Thyroid gland (tissue), 4 donors: ENCODE measurements around the gene TPT1. TPM values are rescaled to one million over a fixed set of nuclear protein-coding genes. Genes with fewer than 3 reads are reported as not detected.
"Not testable (repeated sequence)": the region's sequence is repeated elsewhere in the genome, so short reads cannot be mapped to it uniquely, and the experiment has no call there.

Experiments used
- DNase-seq, 2 donors: peaks; one replicate each; pipeline ENCODE4 v3.0.0-alpha.2; 2019
- H3K27ac ChIP-seq, 3 donors: fragments of 200-600 bp; sonication (generic); 1 replicate in 2 of 3; 2 replicates in 1 of 3; pipeline ENCODE4 v1.5.1; 2016 to 2019; ENCODE audit warnings: mild to moderate bottlenecking in 1 of 3, moderate library complexity in 1 of 3
- H3K27me3 ChIP-seq: fragments of 200-600 bp; sonication (generic); one replicate; pipeline ENCODE4 v1.5.1; 2019
- H3K36me3 ChIP-seq, 2 donors: fragments of 200-600 bp; sonication (generic); one replicate each; pipeline ENCODE4 v1.5.1; 2016 to 2019
- H3K4me1 ChIP-seq, 2 donors: fragments of 200-600 bp; sonication (generic); one replicate each; pipeline ENCODE4 v1.5.1; 2017 to 2019
- H3K4me3 ChIP-seq, 3 donors: fragments of 200-600 bp; sonication (generic); replicated peaks in 1 of 3; 1 replicate in 2 of 3; 2 replicates in 1 of 3; pipeline ENCODE4 v1.5.1; 2016; ENCODE audit warnings: mild to moderate bottlenecking in 1 of 3
- H3K9me3 ChIP-seq: fragments of 200-600 bp; sonication (generic); one replicate; pipeline ENCODE4 v1.5.1; 2017
- CTCF ChIP-seq, 6 experiments: fragments of 200-600 bp in 3 of 6; fragments of 450-650 bp in 3 of 6; sonication (generic) in 3 of 6; IDR thresholded peaks; one replicate each; pipeline ENCODE4 v1.5.1; 2016 to 2019; ENCODE audit warnings: antibody characterized with exemption in 6 of 6, mild to moderate bottlenecking in 2 of 6, inconsistent platforms in 1 of 6, moderate library complexity in 1 of 6
- POLR2A ChIP-seq, 2 donors: fragments of 450-650 bp; IDR thresholded peaks; one replicate each; pipeline ENCODE4 v1.6.1; 2017; ENCODE audit warnings: antibody characterized with exemption in 2 of 2, mild to moderate bottlenecking in 2 of 2, moderate library complexity in 1 of 2
- WGBS, 2 donors: methylation state at CpG; one replicate each; pipeline ENCODE4 v1.1.5; 2017; 5-methylcytosine and 5-hydroxymethylcytosine counted together
- intact Hi-C: fragments of 100-400 bp; cut with DNase I; formaldehyde crosslinking; loops from one replicate; pipeline ENCODE4 v1.15.1; 2023
- total RNA-seq, 4 donors: library from RNA; depleted of rRNA; stranded (reverse); fragments of >200 nt; gene quantifications; one replicate each; pipeline ENCODE4 v1.2.3, GENCODE V29; 2016

The TPT1 gene
- total RNA-seq, result 1,000 to 10,000 TPM; 2,350 to 4,169 (median 2,632) TPM

- WGBS, 2 donors, result 2 to 3% methylated on average over 9 to 17 of the region's 67 CpGs
- Histone ChIP-seq H3K36me3 (peaks cover 40 to 41% of the 10 kb centered on the region in 2 donors), H3K4me3 (peak within 1 kb of the TSS; percentile 57 to 99 (median 89)), H3K9me3 (no peaks in the 10 kb centered on the region), H3K4me1 (peaks cover 19 to 40% of the 10 kb centered on the region in 2 donors), H3K27ac (peak within 1 kb of the TSS; percentile 99 to 100 (median 100)), H3K27me3 (no peaks in the 10 kb centered on the region)
- intact Hi-C loops, result loop anchor here (10.0 kb wide), 2 partner anchors 74 to 124 kb away; partner anchors contain the start of genes COG3 and SLC25A30
- TF ChIP-seq CTCF (IDR thresholded peaks at IDR 0.05), result peak in 1 of 6 experiments; percentile 2
- TF ChIP-seq POLR2A (IDR thresholded peaks at IDR 0.05), result peak; percentile 94 to 95
- peak; percentile 99 for DNase-seq
Observed at GRCh38 chr13:45341034-45341798, at the start of gene TPT1. Gene TPT1 (minus strand): TSS chr13:45341183. CDS start chr13:45341069, 114 bp downstream.

- not testable (repeated sequence) for H3K27ac ChIP-seq, H3K36me3 ChIP-seq
- whole genome bisulfite sequencing, 2 donors, result 94 to 97% methylated on average over 9 of the region's 9 CpGs
Observed at GRCh38 chr13:45390348-45390747, 49.4 kb upstream of the TPT1 start.

GRCh38 chr13:45388664-45389063 lies 47.7 kb upstream of the TPT1 start:
- intact Hi-C loops, result no loop called here
- DNase-seq, result no peak
- 95 to 97% methylated on average over 4 of the region's 4 CpGs for WGBS, 2 donors
- Histone ChIP-seq H3K27ac (no peak overlapping the region), H3K27me3 (no peaks in the 10 kb centered on the region), H3K36me3 (no peaks in the 10 kb centered on the region), H3K4me1 (peaks cover 0 to 3% of the 10 kb centered on the region in 2 donors), H3K4me3 (no peak overlapping the region), H3K9me3 (no peaks in the 10 kb centered on the region)
- TF ChIP-seq POLR2A (IDR thresholded peaks at IDR 0.05) (no peak), CTCF (IDR thresholded peaks at IDR 0.05) (no peak)

More at GRCh38 chr13:45390348-45390747, 49.4 kb upstream of the TPT1 start:
- H3K4me3 ChIP-seq, DNase-seq, H3K9me3 ChIP-seq, H3K4me1 ChIP-seq, intact Hi-C loops, H3K27me3 ChIP-seq: not testable (repeated sequence)

- H3K36me3 ChIP-seq, H3K27ac ChIP-seq, intact Hi-C loops, H3K4me1 ChIP-seq, H3K27me3 ChIP-seq, H3K4me3 ChIP-seq, DNase-seq, H3K9me3 ChIP-seq: not testable (repeated sequence)
- WGBS, 2 donors, result 89 to 94% methylated on average over 17 of the region's 17 CpGs
Observed at GRCh38 chr13:45386892-45387575, 46.1 kb upstream of the TPT1 start.

GRCh38 chr13:45385907-45386553 lies 45.0 kb upstream of the TPT1 start:
- Histone ChIP-seq H3K27me3 (no peaks in the 10 kb centered on the region), H3K9me3 (no peaks in the 10 kb centered on the region), H3K4me3 (no peak overlapping the region), H3K4me1 (no peaks in the 10 kb centered on the region), H3K36me3 (no peaks in the 10 kb centered on the region), H3K27ac (no peak overlapping the region)
- intact Hi-C loops, result no loop called here
- 91 to 95% methylated on average over 5 of the region's 5 CpGs for WGBS, 2 donors
- TF ChIP-seq CTCF (IDR thresholded peaks at IDR 0.05) (no peak), POLR2A (IDR thresholded peaks at IDR 0.05) (no peak)
- no peak for DNase-seq
